Measurements from ENCODE around the gene C10orf120. TPM values are rescaled to one million over a fixed set of nuclear protein-coding genes. Genes with fewer than 3 reads are reported as not detected.

Gene C10orf120
- total RNA-seq, 1 experiment from 2014 or later = not detected

DNA sequence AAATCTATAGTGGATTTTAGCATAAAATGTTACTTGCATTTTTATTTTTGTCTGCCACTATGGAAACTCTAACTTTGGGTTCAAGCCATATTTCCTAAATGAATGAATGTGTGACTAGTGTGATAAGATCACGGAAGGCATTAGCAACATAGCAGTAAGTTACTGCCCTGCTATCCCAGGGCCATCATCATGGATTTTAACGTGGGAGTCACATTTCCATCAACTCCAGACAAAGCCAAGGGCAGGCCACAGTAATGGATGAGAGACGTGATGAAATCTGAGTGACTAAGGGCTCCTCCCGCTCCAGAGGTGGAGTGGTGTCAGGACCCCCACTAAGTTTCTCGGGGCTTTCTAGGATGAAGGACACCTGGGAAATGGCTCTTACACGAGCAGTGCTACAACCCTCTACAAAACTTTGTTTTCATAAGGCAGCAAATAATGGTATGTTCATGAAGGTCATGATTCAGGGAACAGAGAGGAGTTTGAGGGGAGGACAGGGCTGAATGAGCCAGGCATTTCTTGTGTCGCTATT is 34.3 kb downstream of the C10orf120 start:
- Histone ChIP-seq H2AFZ (ENCODE audit: low read length) (no peak overlapping the region), H3K4me1 (ENCODE audit: low read length) (no peaks in the 10 kb centered on the region), H3K9me3 (ENCODE audit: low read length) (no peaks in the 10 kb centered on the region), H3K4me3 (ENCODE audit: low read length) (no peak overlapping the region), H3K9me2 (replicated peaks; ENCODE audit: insufficient read depth, low read length) (no peaks in the 10 kb centered on the region), H3K27ac (ENCODE audit: low read length) (no peak overlapping the region), H4K20me1 (ENCODE audit: insufficient read depth, low read depth, low read length) (no peaks in the 10 kb centered on the region), H3K36me3 (ENCODE audit: insufficient read depth, low read length) (no peaks in the 10 kb centered on the region), H3K4me2 (ENCODE audit: low read depth, low read length, poor library complexity, severe bottlenecking) (no peak overlapping the region), H3K27me3 (ENCODE audit: low read length) (no peaks in the 10 kb centered on the region), H3K9ac (ENCODE audit: low read length) (no peak overlapping the region), H3K79me2 (ENCODE audit: low read length) (no peaks in the 10 kb centered on the region)
- no peak for DNase-seq

DNA sequence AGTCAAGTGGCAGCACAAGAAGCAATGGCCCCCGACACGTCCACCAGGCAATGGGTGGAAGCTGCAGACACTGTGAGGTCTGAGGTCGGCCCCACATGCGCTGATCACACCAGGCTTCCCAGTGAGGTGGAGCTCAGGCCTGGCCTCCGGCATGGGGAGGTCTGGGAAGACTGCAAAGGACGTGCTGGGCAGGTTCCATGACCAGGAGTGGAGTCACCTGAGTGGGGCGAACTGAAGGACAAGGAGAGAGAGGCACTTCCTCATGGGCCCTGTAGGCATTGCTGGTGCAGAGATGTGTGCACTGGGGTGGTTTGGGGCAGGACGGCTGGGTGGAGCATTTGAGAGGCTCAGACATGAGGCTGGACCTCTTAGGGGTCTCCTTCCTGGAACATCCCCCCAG is 35.1 kb downstream of the C10orf120 start:
- H3K9me2 ChIP-seq (replicated peaks; ENCODE audit: insufficient read depth, low read length) = no peaks in the 10 kb centered on the region
- no peaks in the 10 kb centered on the region for H3K9me3 ChIP-seq (ENCODE audit: low read length)
- H3K4me2 ChIP-seq (ENCODE audit: low read depth, low read length, poor library complexity, severe bottlenecking) = no peak overlapping the region
- H2AFZ ChIP-seq (ENCODE audit: low read length) = no peak overlapping the region
- H3K4me1 ChIP-seq (ENCODE audit: low read length) = no peaks in the 10 kb centered on the region
- H3K27ac ChIP-seq (ENCODE audit: low read length) = no peak overlapping the region
- no peak overlapping the region for H3K4me3 ChIP-seq (ENCODE audit: low read length)
- H4K20me1 ChIP-seq (ENCODE audit: insufficient read depth, low read depth, low read length) = no peaks in the 10 kb centered on the region
- H3K36me3 ChIP-seq (ENCODE audit: insufficient read depth, low read length) = no peaks in the 10 kb centered on the region
- no peak for DNase-seq
- H3K27me3 ChIP-seq (ENCODE audit: low read length) = no peaks in the 10 kb centered on the region
- H3K9ac ChIP-seq (ENCODE audit: low read length) = no peak overlapping the region
- no peaks in the 10 kb centered on the region for H3K79me2 ChIP-seq (ENCODE audit: low read length)

DNA sequence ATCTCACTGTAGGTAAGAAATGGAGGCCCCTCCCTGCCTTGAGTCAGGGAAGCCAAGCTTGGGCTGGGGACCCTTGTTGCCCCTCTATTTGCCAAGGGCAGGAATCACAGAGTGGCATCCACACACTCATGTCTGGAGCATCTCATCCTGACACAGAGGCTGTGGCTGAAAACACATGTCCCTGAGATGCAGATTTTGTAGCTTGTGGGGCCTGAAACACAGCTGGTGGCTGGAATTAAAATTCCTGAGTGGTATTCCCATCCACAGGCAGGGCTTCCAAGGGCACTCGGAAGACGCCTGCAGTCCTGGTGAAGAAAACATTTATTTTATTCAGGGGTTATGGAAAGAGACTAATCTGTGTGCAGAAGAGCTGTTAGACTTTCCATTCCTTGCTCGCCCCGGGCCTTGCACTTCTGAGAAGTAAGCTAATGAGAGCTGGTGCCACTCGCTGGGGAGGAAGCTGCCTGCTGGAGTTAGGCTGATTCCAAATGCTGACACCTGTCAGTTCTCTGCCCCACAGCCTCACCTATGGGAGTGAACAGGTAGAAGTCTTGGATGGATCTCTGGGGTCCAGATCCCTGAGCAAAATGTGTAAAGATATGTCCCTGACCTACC is 36.0 kb downstream of the C10orf120 start:
- no peaks in the 10 kb centered on the region for H3K9me3 ChIP-seq (ENCODE audit: low read length)
- no peak overlapping the region for H3K27ac ChIP-seq (ENCODE audit: low read length)
- H3K9ac ChIP-seq (ENCODE audit: low read length) = no peak overlapping the region
- H3K4me1 ChIP-seq (ENCODE audit: low read length) = no peaks in the 10 kb centered on the region
- H3K79me2 ChIP-seq (ENCODE audit: low read length) = no peaks in the 10 kb centered on the region
- H2AFZ ChIP-seq (ENCODE audit: low read length) = no peak overlapping the region
- no peak overlapping the region for H3K4me3 ChIP-seq (ENCODE audit: low read length)
- H3K36me3 ChIP-seq (ENCODE audit: insufficient read depth, low read length) = no peaks in the 10 kb centered on the region
- H4K20me1 ChIP-seq (ENCODE audit: insufficient read depth, low read depth, low read length) = no peaks in the 10 kb centered on the region
- no peak overlapping the region for H3K4me2 ChIP-seq (ENCODE audit: low read depth, low read length, poor library complexity, severe bottlenecking)
- H3K27me3 ChIP-seq (ENCODE audit: low read length) = no peaks in the 10 kb centered on the region
- no peak for DNase-seq
- no peaks in the 10 kb centered on the region for H3K9me2 ChIP-seq (replicated peaks; ENCODE audit: insufficient read depth, low read length)

DNA sequence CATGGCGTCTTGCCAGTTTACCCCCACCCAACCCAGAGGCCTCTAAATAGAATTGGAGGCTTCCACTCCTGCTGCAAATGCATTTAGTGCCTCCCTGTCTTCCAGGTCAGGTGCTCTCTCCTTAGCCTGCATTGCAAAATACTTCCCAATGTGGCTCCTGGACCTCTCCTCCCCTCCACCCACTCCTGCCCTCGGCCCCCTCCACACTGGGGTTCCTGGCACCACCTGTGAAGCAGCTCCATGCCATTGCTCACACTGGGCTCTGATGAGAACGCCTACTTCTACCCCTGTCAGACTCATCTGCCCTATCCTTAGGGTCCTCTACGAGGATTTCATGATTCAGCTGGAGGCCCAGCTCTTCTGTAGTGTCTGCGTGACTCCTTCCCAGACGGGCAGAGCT is 37.4 kb downstream of the C10orf120 start:
- Histone ChIP-seq H3K9me3 (ENCODE audit: low read length) (no peaks in the 10 kb centered on the region), H3K9ac (ENCODE audit: low read length) (no peak overlapping the region), H3K9me2 (replicated peaks; ENCODE audit: insufficient read depth, low read length) (no peaks in the 10 kb centered on the region), H3K4me2 (ENCODE audit: low read depth, low read length, poor library complexity, severe bottlenecking) (no peak overlapping the region), H3K36me3 (ENCODE audit: insufficient read depth, low read length) (no peaks in the 10 kb centered on the region), H3K4me1 (ENCODE audit: low read length) (no peaks in the 10 kb centered on the region), H3K27ac (ENCODE audit: low read length) (no peak overlapping the region), H2AFZ (ENCODE audit: low read length) (no peak overlapping the region), H3K27me3 (ENCODE audit: low read length) (no peaks in the 10 kb centered on the region), H3K79me2 (ENCODE audit: low read length) (no peaks in the 10 kb centered on the region), H3K4me3 (ENCODE audit: low read length) (no peak overlapping the region), H4K20me1 (ENCODE audit: insufficient read depth, low read depth, low read length) (no peaks in the 10 kb centered on the region)
- DNase-seq = no peak

DNA sequence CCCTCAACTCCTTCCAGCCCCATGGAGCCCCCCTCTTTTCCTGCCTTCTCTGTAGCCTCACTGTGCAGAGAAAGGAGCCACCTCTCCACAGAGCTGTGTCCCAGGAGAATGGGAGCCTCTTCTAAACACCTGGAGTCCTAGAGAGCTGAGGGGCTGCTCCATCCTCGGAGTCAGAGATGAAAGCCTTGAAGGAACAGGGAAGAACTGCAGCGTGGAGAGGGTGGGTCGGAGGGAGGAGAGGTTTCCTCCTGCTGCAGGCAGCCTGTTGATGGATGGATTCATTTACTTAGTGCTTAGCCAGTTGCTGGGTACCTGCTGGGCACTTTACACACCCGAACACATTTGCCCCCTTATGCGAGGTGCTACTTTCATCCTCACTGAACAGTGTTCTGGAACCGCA is 39.0 kb downstream of the C10orf120 start:
- H3K4me3 ChIP-seq (ENCODE audit: low read length) = no peak overlapping the region
- no peak overlapping the region for H3K9ac ChIP-seq (ENCODE audit: low read length)
- no peaks in the 10 kb centered on the region for H3K4me1 ChIP-seq (ENCODE audit: low read length)
- H3K27ac ChIP-seq (ENCODE audit: low read length) = no peak overlapping the region
- no peak overlapping the region for H2AFZ ChIP-seq (ENCODE audit: low read length)
- no peak for DNase-seq
- no peaks in the 10 kb centered on the region for H3K27me3 ChIP-seq (ENCODE audit: low read length)
- no peaks in the 10 kb centered on the region for H3K9me2 ChIP-seq (replicated peaks; ENCODE audit: insufficient read depth, low read length)
- H4K20me1 ChIP-seq (ENCODE audit: insufficient read depth, low read depth, low read length) = no peaks in the 10 kb centered on the region
- H3K79me2 ChIP-seq (ENCODE audit: low read length) = no peaks in the 10 kb centered on the region
- no peaks in the 10 kb centered on the region for H3K9me3 ChIP-seq (ENCODE audit: low read length)
- no peak overlapping the region for H3K4me2 ChIP-seq (ENCODE audit: low read depth, low read length, poor library complexity, severe bottlenecking)
- H3K36me3 ChIP-seq (ENCODE audit: insufficient read depth, low read length) = no peaks in the 10 kb centered on the region

DNA sequence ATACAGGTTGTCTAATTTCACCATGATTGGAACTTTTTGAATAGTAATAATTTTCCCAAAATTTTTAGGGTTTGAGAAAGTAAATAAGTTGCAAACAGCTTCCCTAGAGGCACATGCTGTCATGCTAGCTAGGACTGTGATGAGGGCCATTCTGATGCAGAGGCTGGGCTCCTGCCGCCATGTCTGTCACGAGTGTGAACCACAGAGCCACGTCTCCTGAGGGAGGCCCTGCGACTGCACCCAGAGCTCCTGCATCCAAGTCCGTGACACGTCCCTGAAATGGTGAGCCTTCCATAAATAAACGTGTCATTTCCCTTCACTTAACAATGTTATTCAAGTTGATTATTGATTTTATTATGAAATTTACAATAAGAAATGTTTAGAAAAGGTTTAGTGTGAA is 40.0 kb downstream of the C10orf120 start:
- Histone ChIP-seq H3K36me3 (ENCODE audit: insufficient read depth, low read length) (no peaks in the 10 kb centered on the region), H3K9me2 (replicated peaks; ENCODE audit: insufficient read depth, low read length) (no peaks in the 10 kb centered on the region), H4K20me1 (ENCODE audit: insufficient read depth, low read depth, low read length) (no peaks in the 10 kb centered on the region), H3K4me2 (ENCODE audit: low read depth, low read length, poor library complexity, severe bottlenecking) (no peak overlapping the region), H3K4me1 (ENCODE audit: low read length) (no peaks in the 10 kb centered on the region), H3K9me3 (ENCODE audit: low read length) (no peaks in the 10 kb centered on the region), H3K4me3 (ENCODE audit: low read length) (no peak overlapping the region), H3K9ac (ENCODE audit: low read length) (no peak overlapping the region), H3K27me3 (ENCODE audit: low read length) (no peaks in the 10 kb centered on the region), H2AFZ (ENCODE audit: low read length) (no peak overlapping the region), H3K79me2 (ENCODE audit: low read length) (no peaks in the 10 kb centered on the region), H3K27ac (ENCODE audit: low read length) (no peak overlapping the region)
- DNase-seq = no peak

DNA sequence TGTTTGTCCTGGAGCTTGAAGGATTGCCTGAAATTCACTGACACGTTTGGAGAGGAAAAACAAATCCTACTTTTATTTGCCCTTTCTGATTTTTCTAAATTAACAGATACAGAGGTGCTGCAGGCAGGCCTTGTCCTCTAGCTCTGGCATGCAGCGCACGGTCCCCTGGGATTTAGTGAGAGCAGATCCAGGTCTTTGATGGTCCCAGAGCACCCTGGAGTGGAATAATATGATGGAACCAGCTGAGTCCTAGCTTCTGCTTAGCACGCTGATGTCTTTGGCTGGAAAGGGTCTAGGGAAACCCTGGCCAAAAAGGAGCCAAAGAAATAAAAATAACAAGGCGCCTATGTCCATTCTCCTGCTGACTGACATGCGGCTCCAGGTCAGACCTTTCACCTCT is 40.5 kb downstream of the C10orf120 start:
- Histone ChIP-seq H3K79me2 (ENCODE audit: low read length) (no peaks in the 10 kb centered on the region), H3K4me2 (ENCODE audit: low read depth, low read length, poor library complexity, severe bottlenecking) (no peak overlapping the region), H4K20me1 (ENCODE audit: insufficient read depth, low read depth, low read length) (no peaks in the 10 kb centered on the region), H3K9me2 (replicated peaks; ENCODE audit: insufficient read depth, low read length) (no peaks in the 10 kb centered on the region), H2AFZ (ENCODE audit: low read length) (no peak overlapping the region), H3K27me3 (ENCODE audit: low read length) (no peaks in the 10 kb centered on the region), H3K9me3 (ENCODE audit: low read length) (no peaks in the 10 kb centered on the region), H3K36me3 (ENCODE audit: insufficient read depth, low read length) (no peaks in the 10 kb centered on the region), H3K4me3 (ENCODE audit: low read length) (no peak overlapping the region), H3K9ac (ENCODE audit: low read length) (no peak overlapping the region), H3K27ac (ENCODE audit: low read length) (no peak overlapping the region), H3K4me1 (ENCODE audit: low read length) (no peaks in the 10 kb centered on the region)
- DNase-seq = no peak

DNA sequence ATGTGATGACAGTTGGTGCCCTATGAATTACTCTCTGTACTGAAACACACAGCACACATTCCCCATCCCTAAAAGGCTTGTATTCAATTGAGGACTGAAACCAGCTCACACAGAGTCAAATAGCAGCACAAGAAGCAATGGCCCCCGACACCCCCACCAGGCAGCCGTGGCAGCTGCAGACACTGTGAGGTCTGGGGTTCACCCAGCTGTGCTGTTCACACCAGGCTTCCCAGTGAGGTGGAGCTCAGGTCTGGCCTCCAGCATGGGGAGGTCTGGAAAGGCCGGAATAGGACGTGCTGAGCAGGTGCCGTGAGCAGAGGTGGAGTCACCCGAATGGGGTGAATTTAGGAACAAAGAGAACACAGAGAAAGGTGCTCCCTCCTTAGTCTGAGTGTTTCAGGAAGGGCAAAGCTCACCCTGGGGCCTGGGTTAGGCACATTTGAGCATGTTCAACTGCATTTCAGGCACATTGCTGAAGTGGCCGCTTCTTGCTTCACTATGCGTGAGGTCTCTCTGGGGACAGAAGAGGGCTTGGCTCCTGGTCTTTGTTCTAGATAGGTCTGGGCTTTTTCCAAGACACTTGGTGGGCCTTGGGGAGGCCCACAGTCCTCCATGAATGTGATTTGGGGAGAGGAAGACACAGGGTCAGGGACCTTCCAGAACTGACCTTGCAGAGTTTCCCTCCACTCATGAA is 41.1 kb downstream of the C10orf120 start:
- Histone ChIP-seq H3K27ac (ENCODE audit: low read length) (no peak overlapping the region), H3K4me3 (ENCODE audit: low read length) (no peak overlapping the region), H4K20me1 (ENCODE audit: insufficient read depth, low read depth, low read length) (no peaks in the 10 kb centered on the region), H3K36me3 (ENCODE audit: insufficient read depth, low read length) (no peaks in the 10 kb centered on the region), H3K9me2 (replicated peaks; ENCODE audit: insufficient read depth, low read length) (no peaks in the 10 kb centered on the region), H3K27me3 (ENCODE audit: low read length) (no peaks in the 10 kb centered on the region; the same call in 1 of the 2 replicates), H3K79me2 (ENCODE audit: low read length) (no peaks in the 10 kb centered on the region), H3K4me1 (ENCODE audit: low read length) (no peaks in the 10 kb centered on the region), H2AFZ (ENCODE audit: low read length) (no peak overlapping the region), H3K9ac (ENCODE audit: low read length) (no peak overlapping the region), H3K9me3 (ENCODE audit: low read length) (no peaks in the 10 kb centered on the region), H3K4me2 (ENCODE audit: low read depth, low read length, poor library complexity, severe bottlenecking) (no peak overlapping the region)
- no peak for DNase-seq
